Measurements from ENCODE around the gene MID1. TPM values are rescaled to one million over a fixed set of nuclear protein-coding genes. Genes with fewer than 3 reads are reported as not detected.

MID1 gene
- total RNA-seq, 4 donors from 2014 or later: 5.0 to 8.0 (median 6.4) TPM

DNA sequence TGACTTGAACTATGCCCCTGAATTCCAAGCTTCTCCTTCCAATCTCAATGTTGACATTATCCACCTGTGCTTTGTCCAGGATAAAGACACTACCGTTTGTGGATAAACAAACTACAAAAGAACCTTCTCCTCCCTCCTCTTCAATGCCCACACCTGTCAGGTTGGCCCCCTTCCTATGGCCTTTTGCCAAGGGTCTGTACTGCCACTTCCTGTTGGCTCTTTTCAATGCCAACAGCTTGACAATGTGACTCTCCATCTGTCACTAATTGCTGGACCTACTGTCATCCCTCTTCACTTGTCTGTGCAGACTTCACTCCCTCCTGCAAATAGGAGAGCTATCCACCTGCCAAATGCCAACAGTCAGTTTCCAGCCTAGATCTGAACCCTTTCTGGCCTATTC, 35.8 kb upstream of the MID1 start:
- H3K27me3 ChIP-seq: no peaks in the 10 kb centered on the region
- H3K9me3 ChIP-seq: no peaks in the 10 kb centered on the region
- no peak overlapping the region for H3K27ac ChIP-seq
- H3K4me1 ChIP-seq: no peaks in the 10 kb centered on the region
- no peak for DNase-seq (ENCODE audit: low spot score in 2 of 2)
- 47% methylated on average over 1 of the region's 1 CpG for WGBS
- H3K4me3 ChIP-seq: no peak overlapping the region
- H3K36me3 ChIP-seq: no peaks in the 10 kb centered on the region
- no peak for TF ChIP-seq EP300 (IDR thresholded peaks at IDR 0.05)
- TF ChIP-seq POLR2A (IDR thresholded peaks at IDR 0.05): no peak
- TF ChIP-seq POLR2AphosphoS5 (IDR thresholded peaks at IDR 0.05): no peak
- no peak for TF ChIP-seq CTCF (IDR thresholded peaks at IDR 0.05)

DNA sequence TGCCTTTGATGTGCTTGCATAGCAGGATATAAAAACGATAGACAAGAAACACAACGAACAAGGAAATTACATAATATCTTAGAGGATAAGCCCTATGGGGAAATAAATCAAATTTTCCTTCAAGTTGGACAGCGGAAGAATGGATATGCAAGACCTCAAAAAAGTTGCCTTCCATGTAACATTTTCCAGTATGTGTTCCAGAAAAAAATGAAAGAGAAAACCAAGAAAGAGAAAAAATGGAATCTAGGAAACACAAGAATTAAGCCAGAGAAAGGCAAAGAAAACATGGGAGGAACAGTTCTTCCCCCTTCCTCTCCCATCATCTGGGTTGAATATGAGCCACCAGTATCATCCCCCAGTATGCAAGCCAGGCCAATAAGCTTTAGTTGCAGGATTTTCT, 34.6 kb upstream of the MID1 start:
- WGBS: 43% methylated on average over 3 of the region's 3 CpGs
- Histone ChIP-seq H3K27ac (no peak overlapping the region), H3K9me3 (no peaks in the 10 kb centered on the region), H3K4me1 (no peaks in the 10 kb centered on the region), H3K4me3 (no peak overlapping the region), H3K36me3 (no peaks in the 10 kb centered on the region), H3K27me3 (no peaks in the 10 kb centered on the region)
- DNase-seq (ENCODE audit: low spot score in 2 of 2): no peak
- TF ChIP-seq EP300 (IDR thresholded peaks at IDR 0.05): no peak
- TF ChIP-seq POLR2AphosphoS5 (IDR thresholded peaks at IDR 0.05): no peak
- TF ChIP-seq POLR2A (IDR thresholded peaks at IDR 0.05): no peak
- no peak for TF ChIP-seq CTCF (IDR thresholded peaks at IDR 0.05)

DNA sequence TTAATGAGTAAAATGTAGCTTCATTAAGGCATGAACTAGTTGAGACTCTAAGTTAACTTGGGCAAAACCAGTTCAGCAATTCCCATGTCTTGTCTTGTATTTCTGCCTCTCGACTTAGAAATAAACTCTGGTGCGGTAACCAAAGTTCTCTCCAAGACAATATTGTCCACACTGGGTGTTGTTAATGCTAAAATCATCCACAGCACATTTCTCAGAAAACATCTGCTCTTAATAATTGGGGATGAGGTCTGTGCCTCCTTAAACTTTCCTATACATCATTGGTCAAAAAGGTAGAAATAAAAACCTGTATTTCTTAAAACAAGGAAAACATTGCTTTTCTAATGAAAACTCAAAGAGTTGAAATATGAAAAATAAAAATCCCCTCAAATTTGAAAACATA, 32.9 kb upstream of the MID1 start:
- H3K9me3 ChIP-seq: no peaks in the 10 kb centered on the region
- no peaks in the 10 kb centered on the region for H3K4me1 ChIP-seq
- no peaks in the 10 kb centered on the region for H3K36me3 ChIP-seq

DNA sequence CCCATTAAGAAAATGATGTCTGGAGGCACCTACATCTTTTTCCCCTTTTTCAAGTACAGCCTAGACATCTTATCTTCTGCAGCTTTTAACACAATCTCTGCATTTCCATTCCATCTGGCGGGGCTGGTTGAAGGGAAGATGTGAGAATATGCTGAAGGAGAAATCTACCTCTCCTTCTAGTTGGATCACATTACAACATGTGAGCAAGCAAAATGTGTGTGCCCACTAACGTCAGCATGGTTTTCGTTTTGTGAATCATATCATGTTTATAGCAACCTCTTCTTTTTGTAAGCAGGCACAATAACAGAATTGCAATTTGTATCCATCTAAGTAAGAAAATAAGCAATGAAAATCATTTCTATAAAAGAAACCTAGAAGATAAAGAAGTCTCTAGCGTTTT, 28.9 kb upstream of the MID1 start:
- Histone ChIP-seq H3K27ac (no peak overlapping the region), H3K9me3 (no peaks in the 10 kb centered on the region), H3K27me3 (no peaks in the 10 kb centered on the region), H3K36me3 (no peaks in the 10 kb centered on the region), H3K4me1 (no peaks in the 10 kb centered on the region), H3K4me3 (no peak overlapping the region)
- TF ChIP-seq POLR2A (IDR thresholded peaks at IDR 0.05) (no peak), POLR2AphosphoS5 (IDR thresholded peaks at IDR 0.05) (no peak), EP300 (IDR thresholded peaks at IDR 0.05) (no peak), CTCF (IDR thresholded peaks at IDR 0.05) (no peak)
- WGBS: 62% methylated on average over 4 of the region's 4 CpGs
- no peak for DNase-seq (ENCODE audit: low spot score in 2 of 2)

More for the DNA sequence above, 32.9 kb upstream of the MID1 start:
- H3K4me3 ChIP-seq: no peak overlapping the region
- 79% methylated on average over 2 of the region's 2 CpGs for WGBS
- DNase-seq (ENCODE audit: low spot score in 2 of 2): no peak
- no peak overlapping the region for H3K27ac ChIP-seq
- no peaks in the 10 kb centered on the region for H3K27me3 ChIP-seq
- TF ChIP-seq POLR2AphosphoS5 (IDR thresholded peaks at IDR 0.05): no peak
- TF ChIP-seq EP300 (IDR thresholded peaks at IDR 0.05): no peak
- TF ChIP-seq CTCF (IDR thresholded peaks at IDR 0.05): no peak
- no peak for TF ChIP-seq POLR2A (IDR thresholded peaks at IDR 0.05)

GRCh38 chrX:10648614-10649013, 28.2 kb upstream of the MID1 start:
- Histone ChIP-seq H3K27me3 (no peaks in the 10 kb centered on the region), H3K9me3 (no peaks in the 10 kb centered on the region), H3K27ac (no peak overlapping the region), H3K4me1 (no peaks in the 10 kb centered on the region), H3K36me3 (no peaks in the 10 kb centered on the region), H3K4me3 (no peak overlapping the region)
- WGBS: 38% methylated on average over 3 of the region's 3 CpGs
- DNase-seq (ENCODE audit: low spot score in 2 of 2): no peak
- TF ChIP-seq POLR2AphosphoS5 (IDR thresholded peaks at IDR 0.05) (no peak), POLR2A (IDR thresholded peaks at IDR 0.05) (no peak), CTCF (IDR thresholded peaks at IDR 0.05) (no peak), EP300 (IDR thresholded peaks at IDR 0.05) (no peak)

Data from suprapubic skin (tissue), 4 donors.